GM20431 (cell line): ENCODE results near the gene ARPC1B.
"Not testable (repeated sequence)": the region's sequence is repeated elsewhere in the genome, so short reads cannot be mapped to it uniquely, and the experiment has no call there.

ENCODE experiments used
- in situ Hi-C: fragments of 300-500 bp; cut with MseI, MboI; formaldehyde crosslinking; loops from one replicate; pipeline ENCODE4 v1.15.0; 2020; ENCODE audit warnings: low sequenced_read_pairs; ENCODE audit not compliant: unreplicated experiment

ARPC1B gene

DNA sequence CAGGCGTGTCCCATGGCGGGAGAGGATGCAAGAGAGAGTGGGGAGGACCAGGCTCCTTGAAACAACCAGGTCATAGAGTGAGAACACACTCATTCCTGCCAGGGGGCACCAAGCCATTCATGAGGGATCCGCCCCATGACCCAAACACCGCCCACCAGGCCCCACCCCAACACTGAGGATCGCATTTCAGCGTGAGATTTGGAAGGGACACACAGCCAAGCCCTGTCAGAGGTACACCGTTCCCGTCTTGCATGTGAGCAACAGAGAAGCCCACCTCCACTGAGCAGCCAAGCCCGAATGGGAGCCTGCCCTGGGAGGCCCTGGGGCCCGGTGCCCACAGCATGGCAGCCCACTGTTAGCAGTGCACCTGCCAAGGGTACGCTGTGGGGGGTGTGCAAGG, 7.9 kb upstream of the ARPC1B start:
- in situ Hi-C loops, result no loop called here

DNA sequence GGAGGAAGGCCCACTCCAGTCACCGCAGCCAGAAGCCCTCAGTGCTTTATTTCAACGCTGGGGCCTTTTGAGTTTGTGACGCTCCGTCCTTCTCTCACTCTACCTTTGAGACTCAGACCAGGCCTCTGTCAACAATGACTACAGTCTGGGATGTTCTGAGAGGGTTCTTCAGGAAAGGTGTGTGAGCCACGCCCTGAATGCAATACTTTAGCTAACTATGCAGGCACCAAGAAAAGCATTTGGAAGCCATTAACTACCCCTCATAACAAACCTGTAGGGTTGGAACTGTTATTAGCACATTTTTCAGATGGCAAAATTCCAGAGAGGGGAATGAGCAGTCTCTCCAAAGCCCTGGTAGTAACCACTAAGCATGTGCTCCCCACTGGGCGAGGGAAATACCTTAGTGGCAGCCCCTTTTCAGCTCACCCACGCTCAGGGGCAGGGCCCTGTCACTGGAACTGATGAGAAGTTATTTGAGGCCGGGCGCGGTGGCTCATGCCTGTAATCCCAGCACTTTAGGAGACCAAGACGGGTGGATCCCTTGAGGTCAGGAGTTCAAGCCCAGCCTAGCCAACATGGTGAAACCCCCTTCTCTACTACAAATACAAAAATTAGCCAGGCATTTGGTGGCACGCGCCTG, 5.7 kb upstream of the ARPC1B start:
- in situ Hi-C loops, result no loop called here

DNA sequence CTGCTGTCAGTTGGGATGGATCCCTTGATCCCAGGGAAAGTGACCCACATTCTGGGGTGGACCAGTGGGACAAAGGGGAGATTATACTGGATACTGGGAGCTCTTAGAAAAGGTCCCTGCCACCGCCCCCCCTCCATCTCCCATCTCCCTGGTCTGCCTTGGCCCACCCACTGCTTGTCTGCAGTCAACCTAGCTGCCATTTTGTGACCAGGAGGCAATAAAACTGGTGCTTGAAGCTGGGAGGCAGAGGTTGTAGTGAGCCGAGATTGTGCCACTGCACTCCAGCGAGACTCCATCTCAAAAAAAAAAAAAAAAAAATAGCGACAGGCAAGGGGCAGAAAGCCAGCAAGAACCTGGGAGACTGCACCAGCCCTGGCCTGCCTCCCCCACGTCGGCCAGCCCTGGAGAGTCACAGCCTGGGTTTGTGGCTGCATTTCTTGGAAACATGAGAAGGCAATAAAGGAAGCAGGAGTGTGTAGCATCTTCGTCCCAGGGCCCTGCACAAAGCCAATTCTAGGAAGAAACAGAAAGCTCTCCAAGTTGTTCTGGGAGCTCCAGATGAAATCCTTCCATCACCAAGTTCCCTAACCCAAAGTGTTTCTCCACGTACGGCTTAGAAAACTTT, 4.7 kb upstream of the ARPC1B start:
- in situ Hi-C loops, result no loop called here

DNA sequence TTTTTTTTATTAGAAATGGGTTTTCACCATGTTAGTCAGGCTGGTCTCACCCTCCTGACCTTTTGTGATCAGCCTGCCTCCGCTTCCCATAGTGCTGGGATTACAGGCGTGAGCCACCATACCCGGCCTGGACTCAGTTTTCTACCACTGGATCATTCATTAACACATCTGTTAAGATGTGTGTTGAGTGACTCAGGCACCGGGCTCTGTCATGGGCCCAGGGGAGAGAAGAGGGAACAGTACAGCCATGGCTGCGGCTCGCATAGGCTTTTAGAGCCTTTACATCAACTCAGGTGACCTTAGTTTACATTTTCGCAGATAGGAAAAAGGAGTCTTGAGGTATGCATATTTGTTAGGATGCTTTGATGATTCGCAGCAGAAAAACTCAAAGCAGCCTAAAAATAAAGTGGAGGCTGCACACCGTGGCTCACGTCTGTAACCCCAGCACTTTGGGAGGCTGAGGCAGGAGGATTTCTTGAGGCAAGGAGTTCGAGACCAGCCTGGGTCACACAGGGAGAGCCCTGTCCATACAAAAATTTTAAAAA, 3.1 kb upstream of the ARPC1B start:
- in situ Hi-C loops, result no loop called here

DNA sequence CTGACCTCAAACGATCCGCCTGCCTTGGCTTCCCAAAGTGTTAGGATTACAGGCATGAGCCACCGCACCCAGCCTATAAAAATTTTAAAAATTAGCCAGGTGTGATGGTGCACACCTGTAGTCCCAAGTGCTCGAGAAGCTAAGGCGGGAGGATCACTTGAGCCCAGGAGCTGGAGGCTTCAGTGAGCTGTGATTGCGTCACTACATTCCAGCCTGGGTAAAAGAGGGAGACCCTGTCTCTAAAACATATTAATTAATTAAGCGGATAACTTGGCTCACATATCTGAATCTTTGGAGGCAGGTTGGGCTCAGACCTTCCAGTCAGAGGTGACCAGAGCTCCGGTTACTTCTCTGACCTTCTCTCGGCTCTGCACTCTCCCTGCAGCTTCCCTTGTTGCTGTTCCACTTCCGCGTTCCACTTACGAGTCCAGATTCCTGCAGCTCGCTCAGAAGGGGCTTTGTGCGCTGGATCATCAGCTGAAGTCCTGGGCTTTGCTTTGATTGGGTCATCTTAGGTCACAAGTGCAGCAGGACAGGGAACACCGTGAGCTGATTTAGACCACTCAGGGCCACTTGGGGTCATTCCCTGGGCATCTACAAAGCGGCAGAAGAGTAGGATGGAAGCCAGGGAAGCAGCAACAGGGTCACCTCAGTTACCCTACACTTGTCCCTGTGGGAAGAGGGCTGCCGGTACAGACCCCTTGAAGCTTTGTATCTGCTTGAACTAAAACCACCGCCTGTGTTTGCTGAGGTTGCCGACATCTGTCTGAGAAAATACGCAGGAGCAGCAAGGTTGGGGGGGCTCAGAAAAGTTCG, 2.0 kb upstream of the ARPC1B start:
- in situ Hi-C loops, result no loop called here

DNA sequence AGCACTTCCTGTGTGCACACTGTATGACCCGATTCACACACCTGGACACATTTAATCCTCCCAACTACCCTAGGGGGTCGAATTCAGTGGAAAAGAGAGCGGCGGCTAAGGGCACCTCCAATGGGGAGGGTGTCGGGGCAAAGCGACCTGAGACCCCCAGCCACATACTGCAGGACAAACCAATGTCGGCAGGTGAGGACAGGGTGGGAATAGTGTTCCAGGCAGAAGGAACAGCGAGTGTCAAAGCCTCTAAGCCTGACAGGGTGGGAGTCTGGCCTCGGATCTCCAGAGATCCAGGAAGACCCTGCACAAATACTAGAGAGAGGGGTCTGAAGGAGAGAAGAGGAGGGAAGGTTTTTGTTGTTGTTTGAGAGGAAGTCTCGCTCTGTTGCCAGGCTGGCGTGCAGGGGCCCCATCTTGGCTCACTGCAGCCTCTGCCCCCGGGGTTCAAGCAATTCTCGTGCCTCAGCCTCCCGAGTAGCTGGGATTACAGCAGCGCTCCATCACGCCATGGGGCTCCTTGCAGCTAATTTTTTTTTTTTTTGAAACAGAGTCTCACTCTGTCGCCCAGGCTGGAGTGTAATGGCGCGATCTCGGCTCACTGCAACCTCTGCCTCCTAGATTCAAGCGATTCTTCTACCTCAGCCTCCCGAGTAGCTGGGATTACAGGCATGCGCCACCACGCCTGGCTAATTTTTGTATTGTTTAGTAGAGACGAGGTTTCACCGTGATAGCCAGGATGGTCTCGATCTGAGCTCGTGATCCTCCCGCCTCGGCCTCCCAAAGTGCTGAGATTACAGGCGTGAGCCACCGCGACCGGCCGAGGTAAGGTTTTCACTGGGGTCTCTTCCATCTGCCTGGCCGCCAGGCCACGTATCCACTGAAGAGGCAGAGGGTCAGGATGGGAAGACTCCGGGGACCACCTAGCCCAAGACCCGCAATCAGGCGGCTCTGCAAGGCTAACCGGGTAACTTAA, 1.2 kb upstream of the ARPC1B start:
- in situ Hi-C loops, result no loop called here

DNA sequence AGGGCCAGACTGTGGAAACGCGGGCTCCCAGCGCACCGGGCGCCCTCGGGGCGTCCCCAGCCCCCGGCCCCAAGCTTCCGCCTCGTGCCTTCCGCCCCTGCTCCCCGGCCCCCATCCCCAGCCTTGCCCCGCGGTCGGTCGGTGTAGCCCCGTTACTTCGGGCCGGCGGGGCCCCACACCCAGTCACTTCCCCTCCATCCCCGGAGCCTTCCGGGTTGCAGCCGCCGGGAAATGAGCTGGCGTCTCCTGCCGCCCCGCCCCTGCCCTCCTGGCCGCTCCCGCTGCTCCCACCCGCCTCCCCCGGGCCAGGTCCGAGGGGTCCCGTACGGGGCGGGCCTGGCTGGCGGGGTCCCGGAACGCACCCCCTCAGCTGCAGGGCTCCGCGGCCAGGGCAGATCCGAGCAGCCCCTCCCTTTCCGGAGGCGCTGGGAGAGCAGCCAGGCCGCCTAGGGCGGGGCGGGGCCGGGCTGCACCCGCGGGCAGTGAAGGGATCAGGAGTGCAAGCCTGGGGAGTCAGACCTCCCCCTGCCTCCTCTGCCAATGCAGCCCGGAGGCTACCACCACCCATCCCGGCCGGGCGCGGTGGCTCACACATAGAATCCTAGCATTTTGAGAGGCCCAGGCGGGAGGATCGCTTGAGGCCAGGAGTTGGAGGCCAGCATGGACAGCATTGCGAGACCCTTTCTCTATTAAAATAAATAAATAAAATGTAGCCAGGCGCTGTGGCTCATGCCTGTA, 709 bp downstream of the ARPC1B start:
- in situ Hi-C loops, result no loop called here

DNA sequence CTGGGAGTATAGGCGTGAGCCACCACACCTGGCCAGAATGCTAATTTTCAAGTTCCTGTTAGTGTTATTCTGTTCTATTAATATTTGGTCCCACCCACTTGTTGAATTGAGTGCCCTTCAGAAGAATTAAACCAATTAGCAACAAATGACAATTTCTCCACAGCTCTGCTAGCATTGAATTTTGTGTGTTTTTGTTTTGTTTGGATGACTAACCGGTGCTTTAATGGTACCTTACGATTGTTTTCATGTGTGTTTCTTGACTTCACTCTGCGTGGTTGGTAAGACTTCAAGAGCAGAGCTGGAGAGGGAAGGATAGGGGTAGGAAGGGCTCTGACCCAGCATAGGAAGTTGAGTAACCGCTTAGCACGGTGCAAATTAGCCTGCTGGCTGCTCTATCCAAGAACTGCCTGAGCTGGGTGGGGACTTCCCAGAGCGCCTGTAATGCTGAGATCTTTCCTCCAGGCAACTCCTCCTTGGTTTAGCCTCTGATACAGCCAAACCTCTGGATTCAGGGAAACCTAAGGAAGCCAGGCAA, 4.6 kb downstream of the ARPC1B start:
- in situ Hi-C loops, result no loop called here

DNA sequence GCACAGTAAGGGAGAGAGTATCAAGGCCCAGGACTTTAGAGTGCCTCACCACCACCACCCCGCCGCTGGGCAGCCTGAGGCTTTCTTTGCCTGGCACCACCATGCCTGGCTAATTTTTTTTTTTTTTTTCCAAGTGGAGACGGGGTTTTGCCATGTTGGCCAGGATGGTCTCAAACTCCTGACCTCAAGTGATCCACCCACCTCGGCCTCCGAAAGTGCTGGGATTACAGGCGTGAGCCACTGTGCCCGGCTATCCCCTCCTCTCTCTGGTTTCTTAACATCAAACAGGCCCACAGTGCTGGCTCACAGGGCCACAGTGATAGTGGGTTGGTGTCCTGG, 5.1 kb downstream of the ARPC1B start:
- in situ Hi-C loops, result not testable (repeated sequence)

DNA sequence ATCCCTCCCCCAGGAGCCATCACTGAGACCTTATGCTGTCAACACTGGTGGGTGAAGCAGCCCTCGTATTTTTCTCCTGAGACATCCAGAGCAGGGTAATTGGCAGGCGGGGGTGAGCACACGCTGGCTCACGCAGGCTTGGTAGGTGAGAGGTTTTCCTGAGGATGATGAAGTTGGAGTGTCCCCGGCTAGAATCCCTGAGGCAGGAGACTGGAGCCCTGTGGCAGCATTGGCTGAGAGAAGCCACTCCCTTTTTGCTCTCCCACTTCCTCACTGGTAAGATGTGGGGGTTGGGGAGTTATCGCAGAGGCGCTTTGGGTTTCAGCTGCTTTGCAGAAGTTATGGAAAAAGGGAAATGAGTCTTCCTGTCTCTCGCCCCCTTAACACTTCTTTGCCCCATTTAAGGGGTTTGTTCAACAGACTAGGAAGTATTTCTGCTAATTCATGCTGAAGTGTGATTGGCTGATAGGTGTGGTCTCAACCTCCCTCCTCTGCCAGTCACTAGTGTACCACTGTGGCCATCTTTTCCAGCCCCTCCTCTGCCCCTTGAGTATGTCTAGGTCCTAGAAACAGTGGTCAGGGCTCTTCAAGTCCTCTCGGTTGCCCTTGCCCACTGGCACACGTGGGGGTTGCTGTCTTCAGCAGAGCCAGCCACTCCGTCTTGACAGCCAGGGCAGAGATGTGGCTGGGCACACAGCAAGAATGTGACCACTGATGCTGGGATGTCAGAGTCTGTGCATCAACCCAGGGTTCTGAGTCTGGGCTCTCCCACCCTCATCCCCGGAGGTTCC, 5.7 kb downstream of the ARPC1B start:
- in situ Hi-C loops, result no loop called here

DNA sequence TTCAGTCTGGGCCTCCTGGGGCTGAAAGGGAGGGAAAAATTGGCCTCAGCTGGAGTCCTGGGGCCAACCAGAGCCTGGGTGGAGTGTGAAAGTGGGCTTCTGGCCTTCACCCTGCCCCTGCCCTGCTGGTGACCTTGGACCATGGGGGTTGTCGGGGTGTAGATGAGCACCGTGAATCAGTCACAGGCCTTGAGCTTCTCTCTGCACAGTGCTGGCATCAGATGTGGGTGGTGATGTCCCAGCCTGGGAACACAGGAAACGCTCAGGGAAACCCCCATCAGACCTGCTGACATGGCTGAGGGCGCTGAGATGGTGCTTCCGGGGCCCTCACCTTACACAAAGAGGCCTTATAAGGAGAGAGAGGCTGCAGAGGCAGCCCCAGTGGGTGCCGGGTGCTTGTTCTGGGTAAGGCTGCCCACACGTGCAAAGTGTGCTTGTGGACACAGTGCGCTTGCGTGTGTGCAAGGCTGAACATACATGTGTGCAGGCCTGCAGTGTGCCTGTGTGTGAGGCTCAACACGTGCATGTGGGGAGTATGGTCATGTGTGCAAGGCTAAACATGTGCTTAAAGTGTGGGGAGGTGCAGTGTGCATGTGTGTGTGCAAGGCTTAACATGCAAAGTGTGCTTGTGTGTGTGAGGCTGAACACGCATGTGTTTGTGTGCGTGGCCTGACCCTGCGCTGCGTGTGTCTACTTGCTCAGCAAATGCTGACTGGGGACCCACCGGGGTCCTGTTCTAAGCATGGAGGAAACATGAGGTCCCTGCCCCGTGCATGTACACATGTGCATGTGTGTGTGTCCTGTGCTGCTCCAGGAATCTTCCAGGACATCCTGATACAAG, 6.5 kb downstream of the ARPC1B start:
- in situ Hi-C loops, result no loop called here

DNA sequence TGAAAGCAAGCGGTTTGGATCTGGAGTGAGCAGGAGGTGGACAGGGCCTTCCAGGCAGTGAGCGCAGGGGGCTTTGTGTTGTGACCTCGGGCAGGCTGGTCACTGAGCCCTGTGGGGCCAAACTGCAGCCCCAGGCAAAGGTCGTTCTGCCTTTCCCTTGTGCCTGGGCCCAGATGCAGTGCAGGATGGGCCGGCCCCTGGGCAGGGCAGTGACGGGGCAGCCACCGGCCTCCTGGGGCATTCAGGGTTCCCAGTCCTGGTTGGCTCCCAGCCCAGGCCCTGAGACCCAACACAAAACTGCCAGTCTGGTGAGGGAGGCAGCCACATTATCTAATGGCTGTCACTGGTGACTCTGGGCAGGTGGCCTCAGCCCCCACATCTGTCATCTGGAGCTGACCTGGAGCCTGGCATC, 7.1 kb downstream of the ARPC1B start:
- in situ Hi-C loops, result no loop called here

DNA sequence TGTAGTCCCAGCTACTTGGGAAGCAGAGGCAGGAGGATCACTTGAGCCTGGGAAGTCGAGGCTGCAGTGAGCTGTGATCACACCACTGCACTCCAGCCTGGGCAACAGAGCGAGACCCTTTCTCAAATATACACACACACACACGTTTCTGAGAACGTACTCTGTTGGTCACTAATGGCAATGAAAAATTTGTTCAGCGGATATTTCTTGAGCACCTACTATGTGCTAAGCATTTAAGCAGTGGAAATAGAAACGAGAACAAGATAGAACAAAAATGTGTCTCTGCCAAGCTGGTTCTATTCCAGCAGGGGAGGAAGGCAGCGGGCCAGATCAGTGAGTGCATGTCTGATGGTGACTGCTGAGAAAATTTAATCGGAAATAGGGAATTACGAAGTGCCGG, 8.7 kb downstream of the ARPC1B start:
- in situ Hi-C loops, result no loop called here

DNA sequence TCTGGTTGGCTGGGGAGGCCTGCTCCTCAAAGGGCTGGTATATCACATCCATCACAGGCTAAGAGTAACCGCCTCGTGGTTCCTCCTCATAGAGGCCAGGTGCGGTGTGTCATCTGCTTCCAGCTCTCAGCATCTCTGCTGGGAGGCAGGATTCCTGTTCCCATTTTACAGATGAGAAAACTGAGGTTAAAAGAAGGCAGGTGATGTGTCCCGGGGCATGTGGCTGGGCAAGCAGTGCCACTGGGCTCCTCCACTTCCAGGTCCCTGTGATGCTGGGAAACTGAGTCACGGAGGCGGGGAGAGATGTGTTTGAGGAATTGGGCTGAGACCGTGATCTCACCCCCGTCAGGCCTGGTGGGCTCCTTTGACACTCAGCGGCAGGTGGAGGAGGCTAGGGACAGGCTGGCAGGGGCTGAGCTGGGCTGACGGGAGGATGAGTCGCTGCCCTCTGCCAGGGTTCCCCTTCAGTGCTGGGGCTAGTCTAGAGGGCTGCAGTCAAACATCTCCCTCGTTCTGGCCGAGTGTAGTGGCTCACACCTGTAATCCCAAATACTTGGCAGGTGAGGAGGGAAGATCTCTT, 9.4 kb downstream of the ARPC1B start:
- in situ Hi-C loops, result no loop called here

DNA sequence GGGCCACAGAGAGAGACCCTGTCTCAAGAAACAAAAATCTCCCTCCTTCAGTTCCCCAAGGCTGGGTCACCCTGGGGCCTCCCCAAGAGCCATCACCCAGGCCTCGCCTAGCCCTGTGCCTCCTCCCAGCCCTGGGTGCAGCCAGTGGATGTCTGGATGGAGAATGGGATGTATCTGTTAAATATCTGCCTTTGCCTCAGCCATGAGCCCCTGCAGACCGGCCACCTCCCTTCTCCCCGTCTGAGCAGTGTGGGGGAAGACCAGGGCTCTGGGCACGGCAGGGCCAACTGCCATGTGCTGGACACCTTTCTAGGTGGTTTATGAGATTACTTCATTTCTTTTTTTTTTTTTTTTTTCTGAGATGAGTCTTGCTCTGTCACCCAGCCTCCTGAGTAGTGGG, 10.0 kb downstream of the ARPC1B start:
- in situ Hi-C loops, result no loop called here

DNA sequence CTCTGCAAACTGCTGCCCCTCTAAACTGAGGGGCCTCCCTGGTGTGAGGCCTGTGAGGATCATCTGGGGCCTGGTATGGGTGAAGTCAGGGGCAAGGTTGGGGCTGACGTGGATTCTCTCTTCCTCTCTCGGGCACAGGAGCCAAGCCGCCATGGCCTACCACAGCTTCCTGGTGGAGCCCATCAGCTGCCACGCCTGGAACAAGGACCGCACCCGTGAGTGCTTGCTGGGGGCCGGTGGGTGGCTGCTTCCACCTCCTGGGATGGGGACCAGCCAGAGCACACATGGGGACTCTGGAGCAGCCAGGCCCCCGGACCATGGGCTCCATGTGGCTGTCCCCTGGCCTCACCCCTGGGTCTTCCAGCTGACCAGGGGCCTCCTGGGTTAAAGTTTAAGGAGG, 11.0 kb downstream of the ARPC1B start:
- in situ Hi-C loops, result no loop called here

DNA sequence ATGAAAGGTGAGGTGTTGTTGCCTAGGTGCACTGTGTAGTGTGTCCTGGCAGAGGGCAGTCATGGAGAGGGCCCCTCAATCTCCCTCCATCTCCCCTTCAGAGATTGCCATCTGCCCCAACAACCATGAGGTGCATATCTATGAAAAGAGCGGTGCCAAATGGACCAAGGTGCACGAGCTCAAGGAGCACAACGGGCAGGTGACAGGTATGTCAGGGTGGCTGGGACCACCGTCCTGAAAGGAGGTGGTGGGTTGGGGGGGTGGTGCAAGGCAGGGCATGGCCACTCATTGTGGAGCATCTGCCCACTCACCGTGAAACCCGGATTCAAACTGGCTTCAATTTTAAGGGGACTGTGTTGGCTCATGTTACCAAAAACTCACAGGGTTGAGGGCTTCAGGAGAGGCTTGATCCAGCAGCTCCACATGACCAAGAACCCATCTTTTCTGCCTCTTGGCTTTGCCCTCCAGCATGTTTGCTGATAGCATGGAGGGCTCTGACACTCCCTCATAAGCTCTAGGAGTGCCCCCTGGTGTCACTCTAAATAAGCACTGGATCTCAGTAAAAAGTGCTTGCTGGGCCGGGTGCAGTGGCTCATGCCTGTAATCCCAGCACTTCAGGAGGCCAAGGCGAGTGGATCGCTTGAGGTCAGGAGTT, 12.2 kb downstream of the ARPC1B start:
- in situ Hi-C loops, result no loop called here
